Suppressor macrophage (primary cell): ENCODE results near the gene MTFMT.

Experiments
- DNase-seq, 4 experiments: peaks; one replicate each; pipeline ENCODE4 v3.0.0-alpha.2; 2020 to 2022

MTFMT gene

DNA sequence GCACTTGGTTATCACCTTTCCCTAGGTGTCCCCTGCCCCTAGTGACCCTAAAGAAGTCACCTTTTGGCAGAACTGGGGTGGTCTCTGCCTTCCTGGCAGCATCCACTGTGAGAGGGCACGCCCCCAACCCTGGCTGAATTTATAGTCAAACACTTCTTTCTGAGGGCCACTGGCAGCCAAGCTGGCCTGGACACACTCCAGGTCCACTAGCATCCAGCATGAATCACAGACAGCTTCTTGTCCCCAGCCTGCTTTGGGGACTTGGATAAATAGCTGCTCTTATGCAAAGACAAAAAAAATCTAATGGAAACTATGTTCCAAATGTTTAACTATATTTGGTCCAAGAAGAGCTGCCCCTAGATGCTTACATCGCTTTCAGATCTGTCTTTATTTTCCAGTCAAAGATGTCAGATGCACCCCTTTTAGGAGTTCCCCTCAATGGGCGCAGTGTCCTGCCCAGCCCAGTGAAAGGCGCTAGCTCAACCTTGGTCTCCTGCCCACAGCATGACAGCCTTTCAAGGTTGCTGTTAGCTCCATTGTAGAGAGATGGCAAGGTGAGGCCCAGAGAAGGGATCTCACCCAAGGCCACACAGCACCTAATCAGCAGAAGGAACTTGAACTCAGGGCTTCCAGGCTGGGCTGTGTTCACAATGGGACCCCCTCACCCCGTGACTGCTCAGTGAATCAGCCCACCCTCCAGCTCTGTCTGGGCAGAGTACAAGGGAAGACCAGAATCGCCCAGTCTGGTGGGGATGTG, 31.4 kb upstream of the MTFMT start:
- DNase-seq, result no peak

DNA sequence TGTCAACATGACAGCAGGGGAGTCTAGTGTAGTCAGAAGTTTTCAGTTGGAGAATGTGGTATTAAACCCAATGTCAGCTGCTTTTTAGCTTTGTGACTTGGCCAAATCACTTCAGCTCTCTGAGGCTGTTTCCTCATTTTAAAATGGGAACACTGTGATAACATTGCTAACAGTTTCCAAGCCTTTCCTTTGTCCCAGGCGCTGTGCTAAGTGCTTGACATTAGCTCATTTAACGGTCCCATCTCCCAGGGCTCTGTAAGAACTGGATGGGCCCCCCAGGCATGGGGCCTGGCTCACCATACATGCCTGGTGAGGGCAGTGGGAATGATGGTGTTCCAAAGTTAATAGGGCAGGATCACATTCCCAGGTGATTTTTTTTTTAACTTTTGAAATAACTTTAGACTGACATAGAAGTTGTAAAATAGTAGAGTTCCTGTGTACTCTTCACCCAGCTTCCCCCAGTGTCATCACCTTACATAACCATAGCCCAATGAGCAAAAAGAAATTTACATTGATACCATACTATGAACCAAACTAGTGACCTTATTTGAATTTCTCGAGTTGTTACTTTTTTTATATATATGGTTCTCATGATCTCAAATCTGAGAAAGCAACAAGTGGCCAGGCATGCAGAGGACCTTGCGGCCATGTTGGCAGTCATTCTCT, 30.6 kb upstream of the MTFMT start:
- peak; percentile 19 to 55 (median 44) for DNase-seq

DNA sequence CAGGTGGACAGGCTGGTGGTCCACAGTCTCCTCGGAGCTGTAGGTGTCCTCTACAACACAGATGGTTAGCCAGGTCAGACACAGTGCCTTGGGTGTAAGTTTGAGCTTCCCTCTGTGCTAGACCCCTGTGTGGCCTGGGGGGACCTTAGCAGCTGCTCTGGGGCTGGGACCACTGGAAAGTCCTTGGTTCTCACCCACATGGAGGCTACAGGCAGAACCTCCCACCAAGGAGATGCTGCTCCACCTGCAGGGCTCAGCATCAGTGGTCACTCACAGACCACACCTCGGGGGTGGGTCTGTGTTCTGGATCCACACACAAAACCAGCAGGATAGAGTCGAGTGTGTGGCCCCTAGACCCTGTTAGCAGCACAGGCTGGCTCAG, 29.9 kb upstream of the MTFMT start:
- DNase-seq, result no peak

DNA sequence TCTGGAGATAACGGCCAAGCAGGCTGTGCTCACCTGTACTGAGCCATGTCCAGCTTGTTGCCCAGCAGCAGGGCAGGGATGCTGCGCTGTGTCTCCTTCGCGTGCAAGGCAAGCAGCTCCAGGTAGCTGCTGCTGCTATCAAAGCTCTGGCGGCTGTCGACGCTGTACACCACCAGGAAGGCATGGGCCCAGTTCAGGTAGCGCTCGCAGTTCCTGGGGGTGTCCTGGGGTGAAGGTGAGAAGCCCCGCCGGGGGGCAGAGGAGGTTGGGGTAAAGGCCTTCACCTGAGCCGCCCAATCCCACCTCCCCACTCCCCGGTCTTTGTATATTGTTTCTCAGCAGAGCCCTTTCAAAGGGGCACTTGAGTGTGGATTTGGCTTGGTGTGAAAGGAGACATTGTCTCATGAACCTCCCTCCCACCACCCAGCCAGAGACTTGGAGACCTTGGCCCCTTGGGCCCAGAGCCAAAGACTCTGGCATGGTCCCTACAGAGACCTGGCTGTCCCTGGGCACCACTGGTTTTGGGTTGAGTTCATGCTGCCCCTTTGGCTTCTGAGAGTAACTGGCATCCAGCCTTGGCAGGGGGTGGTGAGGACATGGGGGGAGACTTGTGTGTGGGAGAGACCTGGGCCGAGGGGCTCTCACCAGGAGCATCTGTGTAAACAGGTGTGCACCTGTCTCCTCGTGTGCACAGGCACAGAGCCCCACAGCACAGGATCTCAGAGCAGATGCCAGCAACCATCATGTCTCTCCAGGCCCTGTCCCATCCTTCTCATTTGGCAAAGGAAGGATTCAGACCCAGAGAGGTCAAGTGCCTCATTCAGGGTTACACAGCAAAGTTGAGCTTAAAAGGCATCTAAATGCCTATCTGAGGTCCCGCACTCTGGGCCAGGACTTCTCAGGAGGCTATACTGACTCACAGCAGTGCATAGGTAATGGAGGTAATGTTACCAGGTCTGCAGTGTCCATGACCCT, 29.2 kb upstream of the MTFMT start:
- no peak for DNase-seq

DNA sequence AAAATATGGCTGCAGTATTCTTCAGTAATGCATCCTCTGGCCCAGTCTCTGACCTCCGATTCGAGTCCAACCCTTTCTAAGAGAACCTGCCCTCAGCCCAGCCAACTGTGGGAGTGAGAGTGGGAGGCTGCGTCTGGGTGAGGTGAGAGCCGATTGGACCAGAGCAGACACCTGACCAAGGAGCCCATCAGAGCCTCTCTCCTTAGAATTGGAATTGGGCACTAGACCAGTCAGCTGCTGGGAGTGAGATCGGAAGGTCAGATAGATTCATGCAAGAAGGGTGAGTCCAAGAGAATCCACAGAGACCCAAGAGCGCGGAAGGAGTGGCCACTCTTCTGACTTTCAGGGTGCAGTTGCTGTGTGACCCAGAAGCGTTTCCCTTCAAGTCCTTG, 28.1 kb upstream of the MTFMT start:
- no peak for DNase-seq

DNA sequence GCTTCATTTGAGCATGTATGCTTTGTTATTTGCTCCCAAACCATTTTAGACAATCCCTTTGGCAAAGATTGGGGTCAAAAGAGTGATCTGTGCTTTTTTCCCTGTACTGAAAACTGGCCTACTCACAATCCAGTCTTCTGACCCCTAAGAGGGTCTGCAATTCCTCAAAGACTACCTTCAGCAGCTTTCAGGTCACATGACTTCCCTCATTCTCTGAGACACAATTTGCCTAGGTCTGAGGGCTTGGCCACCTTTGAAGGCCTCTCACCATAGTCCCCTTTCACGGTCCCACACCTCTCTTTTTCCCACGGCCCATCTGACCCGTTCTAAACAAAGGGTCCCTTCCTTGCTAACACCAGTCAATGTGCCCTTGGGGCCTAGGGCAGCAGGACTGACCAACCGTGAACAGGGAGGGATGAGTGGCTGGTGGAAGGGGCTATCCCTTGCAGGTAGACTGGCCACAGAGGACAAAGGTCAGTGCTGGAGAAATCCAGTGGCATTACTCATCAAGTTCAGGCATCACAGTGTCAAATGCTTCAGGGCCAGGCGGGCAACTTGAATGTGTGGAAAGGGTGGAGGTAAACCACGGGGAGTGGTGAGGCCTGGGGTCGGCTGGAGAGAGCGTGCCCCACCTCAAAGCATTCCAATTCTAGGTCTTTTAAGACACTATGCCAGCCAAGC, 27.6 kb upstream of the MTFMT start:
- no peak for DNase-seq

DNA sequence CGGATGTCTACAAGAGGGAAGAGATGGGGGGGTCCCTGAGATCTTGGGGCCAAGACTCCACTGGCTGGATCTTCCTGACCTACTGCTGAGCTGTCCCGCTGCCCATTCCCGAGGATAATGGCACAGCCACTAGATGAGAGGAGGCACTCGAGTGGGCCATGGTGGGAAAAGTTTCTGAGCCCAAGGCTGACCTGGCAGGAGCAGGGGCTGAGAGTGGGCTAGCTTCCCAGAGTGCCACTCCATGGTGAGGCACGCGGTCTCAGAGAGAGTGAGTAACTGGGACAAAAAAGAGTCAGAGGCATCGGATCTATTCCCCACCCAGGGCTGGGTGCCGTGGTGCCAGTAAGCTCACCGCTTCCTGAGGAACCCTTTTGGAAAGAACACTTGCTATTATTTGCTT, 26.7 kb upstream of the MTFMT start:
- DNase-seq, result no peak

DNA sequence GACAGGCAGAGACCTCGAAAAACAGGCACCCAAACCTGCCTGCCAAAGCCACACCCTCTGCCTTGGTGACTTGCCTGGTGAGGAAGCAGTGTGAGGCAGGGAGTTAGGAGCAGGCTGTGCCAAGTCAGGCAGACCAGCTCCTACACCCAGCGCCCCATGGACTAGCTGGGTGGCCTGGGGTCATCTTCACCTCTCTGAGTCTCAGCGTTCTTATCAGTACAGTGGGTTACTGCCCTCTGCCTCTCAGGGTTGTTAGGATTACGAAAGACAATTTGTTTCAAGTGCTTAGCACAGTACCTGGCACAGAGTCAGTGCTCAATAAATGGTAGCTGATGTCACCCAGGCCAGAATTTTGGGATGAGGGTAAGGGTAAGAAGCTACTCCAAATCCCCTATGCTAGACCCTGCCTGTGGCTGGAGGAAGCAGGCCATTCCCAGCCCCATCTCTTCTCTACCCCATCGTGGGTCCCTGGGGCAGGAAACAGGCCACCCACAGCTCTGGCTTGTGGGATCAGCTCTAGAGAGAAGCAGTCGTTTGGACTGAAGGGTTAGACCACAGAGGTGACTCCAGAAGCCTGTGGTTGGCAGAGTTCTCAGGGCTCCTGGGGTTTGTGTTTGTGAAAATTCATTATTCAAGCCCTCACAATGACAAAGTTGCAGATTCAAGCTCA, 25.9 kb upstream of the MTFMT start:
- peak in 1 of 4 experiments; percentile 17 for DNase-seq

DNA sequence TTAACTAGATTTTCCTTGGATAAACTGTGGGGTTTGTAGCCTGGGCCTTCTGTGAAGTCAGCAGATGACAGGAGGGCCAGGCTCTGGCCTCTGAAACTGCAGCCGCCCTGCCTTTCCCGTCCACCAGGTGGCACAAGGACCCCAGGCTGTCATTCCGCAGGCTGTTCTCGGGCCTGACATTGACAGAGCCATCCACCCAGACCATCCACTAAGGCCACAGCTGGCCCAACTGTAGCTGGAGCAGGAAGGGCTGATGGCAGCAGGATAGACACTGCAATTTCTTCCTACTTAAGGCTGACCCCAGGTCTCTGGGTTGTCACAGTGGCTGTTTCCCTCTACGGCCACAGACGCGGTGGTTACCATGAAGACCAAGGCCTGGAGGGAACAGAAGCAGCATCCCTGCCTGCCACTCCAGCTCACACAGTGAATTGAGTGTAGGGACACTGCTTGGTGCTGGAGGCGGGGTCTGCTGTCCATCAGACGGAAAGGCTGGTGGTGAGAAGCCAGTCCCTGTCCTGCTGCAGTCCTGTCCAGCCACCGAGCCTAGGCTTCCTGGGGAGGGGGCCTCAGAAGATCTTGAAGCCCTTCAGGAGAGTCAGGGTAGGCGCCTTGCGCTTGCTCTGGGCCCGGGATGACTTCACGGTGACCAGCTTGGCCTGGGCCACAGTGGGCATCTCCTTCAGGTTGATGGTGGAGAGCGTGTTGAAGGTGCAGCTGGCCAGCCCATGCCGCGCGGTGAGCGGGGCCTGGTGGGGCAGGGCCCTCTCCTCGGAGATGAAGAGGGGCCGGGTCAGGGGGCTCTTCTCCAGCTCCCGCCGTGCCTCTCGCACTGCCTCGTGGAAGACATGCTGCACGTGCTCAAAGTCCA, 25.1 kb upstream of the MTFMT start:
- peak; percentile 74 to 85 (median 82) for DNase-seq

DNA sequence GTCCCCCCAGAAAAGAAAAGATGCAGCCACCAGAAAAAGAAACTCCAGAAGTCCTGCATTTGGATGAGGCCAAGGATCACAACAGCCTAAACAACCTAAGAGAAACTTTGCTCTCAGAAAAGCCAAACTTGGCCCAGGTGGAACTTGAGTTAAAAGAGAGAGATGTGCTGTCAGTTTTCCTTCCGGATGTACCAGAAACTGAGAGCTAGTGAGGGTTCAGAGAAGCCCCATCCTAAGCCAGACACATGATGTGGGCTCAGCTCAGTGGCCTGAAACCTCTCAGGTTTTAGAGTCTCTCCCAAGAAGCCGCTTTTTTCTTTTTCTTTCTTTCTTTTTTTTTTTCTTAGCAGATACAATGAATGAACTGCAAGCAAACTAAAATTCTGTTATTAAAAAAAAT, 23.5 kb upstream of the MTFMT start:
- DNase-seq, result no peak

DNA sequence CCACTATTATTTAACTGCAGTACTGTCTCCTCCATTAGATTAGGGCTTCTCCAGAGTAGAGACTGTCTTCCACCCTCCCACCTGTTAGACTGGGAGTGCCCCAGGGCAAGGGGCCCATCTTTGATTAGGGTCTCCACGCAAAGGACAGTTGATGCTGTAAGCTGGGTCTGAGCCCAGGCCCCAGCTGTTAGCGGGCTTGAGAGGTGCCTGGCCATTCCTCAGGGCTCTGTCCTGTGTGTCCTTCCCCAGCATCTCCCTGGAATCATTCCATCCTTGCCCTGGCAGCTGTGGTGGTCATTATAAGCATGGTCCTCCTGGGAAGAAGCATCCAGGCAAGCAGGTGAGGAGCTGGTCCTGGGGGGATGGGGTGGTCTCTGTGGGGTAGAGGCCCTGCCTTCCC, 21.8 kb upstream of the MTFMT start:
- no peak for DNase-seq

DNA sequence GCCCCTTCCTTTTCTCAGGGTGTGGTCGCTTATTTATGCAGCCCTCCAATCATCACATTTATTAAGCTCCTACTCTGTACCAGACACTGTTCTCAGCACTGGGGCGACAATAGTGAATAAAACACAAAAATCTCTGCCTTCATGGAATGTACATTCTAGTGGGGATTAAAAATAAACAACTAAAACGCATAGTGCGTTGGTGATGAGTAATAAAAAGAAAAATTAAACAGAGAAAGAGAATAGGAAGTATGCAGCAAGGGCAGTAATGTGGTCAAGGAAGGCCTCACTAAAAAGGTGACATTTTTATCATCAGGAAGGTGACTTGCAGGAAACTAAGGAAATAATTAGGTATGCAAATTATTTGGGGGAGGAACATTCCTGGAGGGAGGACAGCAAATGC, 20.8 kb upstream of the MTFMT start:
- DNase-seq, result no peak

DNA sequence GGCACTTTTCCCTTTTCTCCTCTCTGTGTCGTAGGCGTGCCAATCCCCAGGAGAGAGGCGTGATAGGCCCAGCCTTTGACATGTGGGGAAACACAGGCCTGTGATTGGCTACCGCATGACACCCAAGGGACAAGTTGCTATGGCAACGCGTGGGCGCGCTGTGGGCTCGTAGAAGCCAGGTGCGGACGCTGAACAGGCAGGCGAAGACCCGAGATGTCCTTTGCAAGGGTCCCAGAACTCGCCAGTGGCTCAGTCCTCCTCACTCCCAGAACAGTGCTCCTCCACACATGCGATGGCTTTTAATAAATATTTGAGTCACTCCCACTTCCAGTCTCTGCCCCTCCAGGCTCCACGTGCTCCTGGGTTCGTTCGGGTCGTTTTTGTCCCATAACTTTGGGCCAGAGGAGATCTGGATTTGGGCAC, 20.0 kb upstream of the MTFMT start:
- DNase-seq, result peak; percentile 86 to 94 (median 92)

DNA sequence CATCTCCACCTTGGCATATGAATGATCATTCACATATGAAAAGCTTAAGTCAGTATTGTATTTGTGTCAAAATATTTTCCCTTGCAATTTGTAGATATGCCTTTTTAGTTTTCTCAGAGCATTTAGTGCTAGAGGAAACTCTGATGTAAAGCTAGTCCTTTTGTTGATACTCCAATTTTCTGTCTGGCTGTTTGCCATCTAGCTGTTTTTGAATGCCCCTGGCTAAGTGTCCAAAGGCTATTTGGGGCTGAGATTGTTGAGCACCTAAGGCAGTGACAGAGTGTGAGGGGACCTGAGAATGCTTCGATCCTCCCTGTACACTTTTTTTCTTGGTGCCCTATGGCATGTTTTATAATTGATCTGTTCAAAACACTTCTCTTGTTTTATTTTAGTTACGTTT, 18.8 kb upstream of the MTFMT start:
- DNase-seq, result no peak

DNA sequence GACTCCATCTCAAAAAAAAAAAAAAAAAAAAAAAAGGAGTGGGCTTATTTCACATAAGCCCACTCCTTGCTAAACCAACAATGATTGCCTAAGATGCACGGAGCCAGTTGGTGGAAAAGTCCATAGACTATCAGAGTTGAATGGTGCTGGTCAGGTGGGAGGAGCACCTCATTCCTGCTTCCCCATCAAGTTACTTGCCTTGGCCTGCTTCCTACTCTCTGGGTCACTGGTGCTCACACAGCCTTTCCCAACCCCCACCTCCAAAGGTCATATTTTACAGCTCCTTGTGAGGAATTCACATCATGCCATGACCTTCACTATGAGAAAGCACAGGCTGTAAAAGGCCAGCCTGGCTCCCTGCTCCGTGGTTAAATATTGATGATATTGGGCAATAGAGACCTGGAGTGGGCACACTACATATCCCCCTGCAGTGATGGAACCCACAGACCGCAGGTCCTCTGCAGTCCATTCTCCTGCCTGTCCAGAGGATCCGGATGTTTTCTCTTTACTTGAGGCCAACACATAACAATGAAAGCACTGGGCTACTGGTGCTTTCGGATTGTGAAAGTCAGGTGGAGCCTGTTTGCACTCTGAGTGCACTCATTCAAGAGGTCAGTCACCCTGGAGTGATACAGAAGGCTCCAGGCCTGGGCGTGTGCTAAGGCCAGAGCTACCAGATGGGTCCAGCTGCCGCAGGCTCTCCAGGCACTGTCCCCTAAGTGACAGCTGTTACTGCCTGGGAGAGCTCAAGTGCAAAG, 15.5 kb upstream of the MTFMT start, which contains the start of gene SLC51B:
Gene SLC51B (plus strand): TSS at position 664 of the 758 bp plus-strand sequence. CDS start 4,618 bp downstream, outside the sequence.
- peak; percentile 37 to 65 (median 46) for DNase-seq

DNA sequence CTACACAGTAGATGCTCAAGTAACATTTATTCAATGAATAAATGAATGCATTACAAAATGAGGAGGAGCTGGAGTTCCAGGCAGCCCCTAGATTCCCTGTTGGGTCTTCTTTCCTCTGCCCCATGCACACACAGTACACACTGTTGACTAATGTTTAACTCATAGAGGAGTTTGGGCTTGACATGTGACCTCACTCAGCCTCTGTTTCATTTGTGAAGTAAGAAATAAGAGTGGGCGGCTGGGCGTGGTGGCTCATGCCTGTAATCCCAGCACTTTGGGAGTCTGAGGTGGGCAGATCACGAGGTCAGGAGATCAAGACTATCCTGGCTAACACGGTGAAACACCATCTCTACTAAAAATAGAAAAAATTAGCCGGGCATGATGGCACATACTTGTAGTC, 14.8 kb upstream of the MTFMT start:
- DNase-seq, result peak; percentile 47 to 82 (median 75)

DNA sequence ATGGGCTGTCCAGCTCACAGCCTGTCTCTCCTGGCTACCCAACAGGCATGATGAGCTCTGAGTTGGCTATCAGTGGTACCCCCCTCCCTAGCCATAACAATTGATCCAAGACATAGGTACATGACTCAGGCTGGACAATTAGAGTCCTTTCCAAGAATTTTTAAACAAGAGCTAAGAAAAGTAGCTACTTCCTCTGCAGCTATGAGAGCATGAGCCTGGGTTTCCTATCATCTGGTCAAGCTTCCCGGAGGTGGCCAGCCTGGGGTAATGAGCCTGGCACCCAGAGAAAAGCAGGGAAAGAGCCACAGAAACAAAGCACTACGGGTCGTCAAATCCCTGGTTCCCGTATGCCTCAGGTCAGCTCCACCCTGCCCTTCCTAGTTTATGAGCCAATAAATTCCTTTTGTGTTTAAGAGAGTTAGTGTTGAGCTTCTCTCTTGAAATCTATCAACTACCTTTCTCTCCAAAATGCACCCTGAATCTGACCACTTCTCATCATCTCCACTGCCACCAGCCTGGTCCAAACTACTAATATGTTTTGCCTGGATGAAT, 13.4 kb upstream of the MTFMT start:
- DNase-seq, result no peak

DNA sequence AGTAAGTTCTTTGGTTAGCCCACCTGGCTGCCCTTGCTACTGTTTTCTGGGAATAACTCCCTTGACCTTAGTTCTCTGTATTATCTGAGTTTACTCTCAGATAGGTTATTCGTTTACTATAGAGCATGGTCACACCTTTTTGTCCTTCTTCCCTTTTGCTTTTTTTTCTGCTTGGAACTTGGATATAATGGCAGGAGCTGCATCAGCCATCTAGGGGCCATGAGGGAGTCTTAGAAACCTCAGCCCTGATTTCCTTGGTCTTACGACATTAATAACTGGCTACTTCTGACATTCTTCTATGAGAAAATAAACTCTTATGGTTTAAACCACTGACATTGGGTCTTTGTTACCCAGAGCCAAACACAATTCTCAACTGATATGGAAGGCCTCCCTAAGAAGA, 12.3 kb upstream of the MTFMT start:
- DNase-seq, result no peak

DNA sequence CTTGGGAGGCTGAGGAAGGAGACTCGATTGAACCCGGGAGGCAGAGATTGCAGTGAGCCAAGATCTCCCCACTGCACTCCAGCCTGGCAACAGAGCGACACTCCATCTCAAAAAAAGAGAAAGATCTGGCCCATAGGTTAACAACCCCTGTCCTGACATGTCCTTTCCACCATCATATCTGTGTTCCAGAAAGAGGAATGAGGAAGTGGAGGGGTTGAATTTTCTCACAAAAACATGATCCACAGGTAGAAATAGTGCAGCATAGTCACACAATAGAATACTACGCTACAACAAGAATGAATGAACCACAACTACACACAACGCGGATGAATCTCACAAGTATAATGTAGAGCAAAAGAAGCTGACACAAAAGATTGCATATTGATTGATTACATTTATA, 11.0 kb upstream of the MTFMT start:
- DNase-seq, result no peak

DNA sequence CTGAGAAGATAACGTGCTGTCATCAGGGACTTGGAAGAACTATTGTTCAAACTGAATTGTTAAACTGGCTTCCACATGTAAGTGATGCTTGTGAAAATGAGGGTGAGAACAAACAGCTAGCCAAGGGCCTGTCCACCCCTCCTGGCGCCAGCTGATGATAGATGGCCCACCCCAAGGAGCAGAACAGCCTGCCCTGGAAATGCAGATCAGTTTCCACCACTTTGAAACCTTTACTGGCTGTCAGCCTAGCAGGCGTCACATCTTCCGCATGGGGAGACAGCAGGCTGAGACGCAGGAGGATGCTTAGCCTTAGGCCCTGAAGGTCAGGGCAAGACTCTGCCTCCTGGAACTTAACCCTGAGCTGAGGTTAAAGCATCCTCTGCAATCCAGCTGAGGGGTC, 9.4 kb upstream of the MTFMT start:
- no peak for DNase-seq
